HEK293 (cell line): ENCODE data around the gene NFKB1.

Experiments used
- CTCF ChIA-PET: fragments of 350-600 bp; formaldehyde crosslinking; extraction: SDS; loops from one replicate; lab custom pipeline; 2021; ENCODE audit warnings: antibody characterized with exemption; lab: Yijun Ruan, JAX
- POLR2A ChIA-PET: fragments of 300-600 bp; formaldehyde crosslinking; extraction: SDS; loops from one replicate; lab custom pipeline; 2020; ENCODE audit warnings: antibody characterized with exemption, inconsistent platforms; lab: Yijun Ruan, JAX
- H3K27ac ChIP-seq: fragments of 200-500 bp; sonication (Bioruptor generic); 2 replicates; pipeline ENCODE4 v1.5.1; 2014; ENCODE audit warnings: low read depth, low read length, control low read depth, inconsistent platforms; ENCODE audit errors: extremely low read depth
- H3K36me3 ChIP-seq, 2 experiments: fragments of 200-500 bp in 1 of 2; sonication (Bioruptor generic) in 1 of 2; 1 replicate in 1 of 2; 2 replicates in 1 of 2; pipeline ENCODE4 v1.5.1; 2014 to 2017; ENCODE audit warnings: inconsistent platforms in 2 of 2, low read length in 2 of 2; ENCODE audit not compliant: control insufficient read depth in 2 of 2, insufficient read depth in 1 of 2
- H3K4me1 ChIP-seq: fragments of 200-500 bp; sonication (Bioruptor generic); 2 replicates; pipeline ENCODE4 v1.5.1; 2014; ENCODE audit warnings: mild to moderate bottlenecking, low read length, inconsistent platforms; ENCODE audit not compliant: control insufficient read depth, insufficient read depth
- H3K4me3 ChIP-seq: 2 replicates; pipeline ENCODE4 v1.5.1; 2011; ENCODE audit warnings: low read depth, mild to moderate bottlenecking, control low read depth, low read length, moderate library complexity
- H3K9me3 ChIP-seq: fragments of 200-500 bp; sonication (Bioruptor generic); 2 replicates; pipeline ENCODE4 v1.5.1; 2014; ENCODE audit warnings: low read depth, low read length, inconsistent platforms; ENCODE audit not compliant: control insufficient read depth, insufficient read depth
- REST ChIP-seq: fragments of 450-650 bp; formaldehyde crosslinking; IDR thresholded peaks from 2 replicates; pipeline ENCODE4 v1.5.1; 2016; ENCODE audit warnings: missing biosample characterization, missing genetic modification characterization
- SP7 ChIP-seq: fragments of 450-650 bp; formaldehyde crosslinking; IDR thresholded peaks from 2 replicates; pipeline ENCODE4 v1.5.1; 2016; ENCODE audit warnings: missing biosample characterization, missing genetic modification characterization
- YY1 ChIP-seq: fragments of 450-650 bp; formaldehyde crosslinking; IDR thresholded peaks from 2 replicates; pipeline ENCODE4 v1.5.1; 2018; ENCODE audit warnings: missing biosample characterization, missing genetic modification characterization
- ZBTB20 ChIP-seq: fragments of 450-650 bp; formaldehyde crosslinking; IDR thresholded peaks from 2 replicates; pipeline ENCODE4 v1.5.1; 2016; ENCODE audit warnings: missing biosample characterization, missing genetic modification characterization
- ZFP3 ChIP-seq: fragments of 450-650 bp; formaldehyde crosslinking; IDR thresholded peaks from 2 replicates; pipeline ENCODE4 v1.5.1; 2016; ENCODE audit warnings: low read depth, missing biosample characterization, missing genetic modification characterization
- ZFP37 ChIP-seq: fragments of 450-650 bp; formaldehyde crosslinking; IDR thresholded peaks from 2 replicates; pipeline ENCODE4 v1.5.1; 2016; ENCODE audit warnings: missing biosample characterization, missing genetic modification characterization
- ZIC2 ChIP-seq: fragments of 450-650 bp; formaldehyde crosslinking; IDR thresholded peaks from 2 replicates; pipeline ENCODE4 v1.5.1; 2016; ENCODE audit warnings: missing biosample characterization, missing genetic modification characterization
- ZNF138 ChIP-seq: fragments of 450-650 bp; formaldehyde crosslinking; IDR thresholded peaks from 2 replicates; pipeline ENCODE4 v1.5.1; 2016; ENCODE audit warnings: missing biosample characterization, missing genetic modification characterization, borderline replicate concordance
- ZNF280D ChIP-seq: fragments of 450-650 bp; formaldehyde crosslinking; IDR thresholded peaks from 2 replicates; pipeline ENCODE4 v1.5.1; 2016; ENCODE audit warnings: missing biosample characterization, missing genetic modification characterization
- ZNF521 ChIP-seq: fragments of 450-650 bp; formaldehyde crosslinking; IDR thresholded peaks from 2 replicates; pipeline ENCODE4 v1.5.1; 2017; ENCODE audit warnings: missing biosample characterization, mild to moderate bottlenecking, missing genetic modification characterization
- ZNF544 ChIP-seq: fragments of 450-650 bp; formaldehyde crosslinking; IDR thresholded peaks from 2 replicates; pipeline ENCODE4 v1.5.0; 2017; ENCODE audit warnings: missing biosample characterization, missing genetic modification characterization
- ZNF548 ChIP-seq: fragments of 450-650 bp; formaldehyde crosslinking; IDR thresholded peaks from 2 replicates; pipeline ENCODE4 v1.5.1; 2016; ENCODE audit warnings: missing biosample characterization, missing genetic modification characterization
- ZNF560 ChIP-seq: fragments of 450-650 bp; formaldehyde crosslinking; IDR thresholded peaks from 2 replicates; pipeline ENCODE4 v1.5.1; 2017; ENCODE audit warnings: missing biosample characterization, missing genetic modification characterization, borderline replicate concordance
- ZNF701 ChIP-seq: fragments of 450-650 bp; formaldehyde crosslinking; IDR thresholded peaks from 2 replicates; pipeline ENCODE4 v1.5.1; 2016; ENCODE audit warnings: missing biosample characterization, missing genetic modification characterization
- ZNF707 ChIP-seq: fragments of 450-650 bp; formaldehyde crosslinking; IDR thresholded peaks from 2 replicates; pipeline ENCODE4 v1.5.1; 2016; ENCODE audit warnings: missing biosample characterization, missing genetic modification characterization
- ZNF785 ChIP-seq: fragments of 450-650 bp; formaldehyde crosslinking; IDR thresholded peaks from 2 replicates; pipeline ENCODE4 v1.5.1; 2016; ENCODE audit warnings: missing biosample characterization, missing genetic modification characterization
- ZNF791 ChIP-seq: fragments of 450-650 bp; formaldehyde crosslinking; IDR thresholded peaks from 2 replicates; pipeline ENCODE4 v1.5.1; 2016; ENCODE audit warnings: missing biosample characterization, missing genetic modification characterization
- ZNF792 ChIP-seq: fragments of 450-650 bp; formaldehyde crosslinking; IDR thresholded peaks from 2 replicates; pipeline ENCODE4 v1.5.1; 2016; ENCODE audit warnings: missing biosample characterization, missing genetic modification characterization

NFKB1 gene

GRCh38 chr4:102552781-102553180, 51.6 kb downstream of the NFKB1 start (continued):
- TF ChIP-seq ZNF280D (tag by site-specific recombination) = no peak

- no peaks in the 10 kb centered on the region for H3K9me3 ChIP-seq
- peaks cover 4% of the 10 kb centered on the region for H3K4me1 ChIP-seq
- no peaks in the 10 kb centered on the region for H3K36me3 ChIP-seq
- H3K27ac ChIP-seq = no peak overlapping the region
- TF ChIP-seq ZNF521 = no peak
- no peak for TF ChIP-seq ZNF707 (tag by site-specific recombination)
- TF ChIP-seq REST (tag by site-specific recombination) = no peak
- no peak for TF ChIP-seq ZNF701
- TF ChIP-seq ZNF560 (tag by site-specific recombination) = no peak
- TF ChIP-seq ZFP37 = no peak
- TF ChIP-seq ZNF785 (tag by site-specific recombination) = no peak
- no peak for TF ChIP-seq YY1 (tag by site-specific recombination)
- no peak for TF ChIP-seq ZBTB20 (tag by site-specific recombination)
- no peak for TF ChIP-seq ZNF548 (tag by site-specific recombination)
- TF ChIP-seq SP7 (tag by site-specific recombination) = no peak
- no peak for TF ChIP-seq ZNF544 (tag by site-specific recombination)
- no peak overlapping the region for H3K4me3 ChIP-seq
- POLR2A ChIA-PET = no interaction called here
- CTCF ChIA-PET = interaction anchor here (0.6 kb wide), 1 partner anchor 9 kb away, joined by 3 read pairs; no protein-coding TSS in a partner anchor
Measured at GRCh38 chr4:102553982-102554381, 52.8 kb downstream of the NFKB1 start.

GRCh38 chr4:102554482-102554881, 53.3 kb downstream of the NFKB1 start:
- Histone ChIP-seq H3K27ac (no peak overlapping the region), H3K4me3 (no peak overlapping the region), H3K36me3 (no peaks in the 10 kb centered on the region), H3K4me1 (peaks cover 4% of the 10 kb centered on the region), H3K9me3 (no peaks in the 10 kb centered on the region)
- no peak for TF ChIP-seq ZNF792 (tag by site-specific recombination)
- TF ChIP-seq ZFP3 (tag by site-specific recombination) = no peak
- TF ChIP-seq ZNF791 (tag by site-specific recombination) = no peak
- peak; percentile 61 for TF ChIP-seq ZIC2 (tag by site-specific recombination)
- TF ChIP-seq ZNF138 (tag by site-specific recombination) = no peak
- CTCF ChIA-PET = interaction anchor here (0.6 kb wide), 1 partner anchor 9 kb away, joined by 3 read pairs; no protein-coding TSS in a partner anchor
- POLR2A ChIA-PET = no interaction called here
